WTC11 (cell line): Measurements from ENCODE around the gene TMEM98.

ENCODE experiments used
- ATF6 ChIP-seq: sonication (generic); formaldehyde crosslinking; IDR thresholded peaks from 2 replicates; pipeline ENCODE4 v1.8.1; 2023; ENCODE audit warnings: mild to moderate bottlenecking, missing genetic modification reagents
- CREB1 ChIP-seq: sonication (generic); formaldehyde crosslinking; IDR thresholded peaks from 2 replicates; pipeline ENCODE4 v1.8.0; 2023; ENCODE audit warnings: mild to moderate bottlenecking, missing genetic modification reagents
- CTCF ChIP-seq: fragments of 200-600 bp; IDR thresholded peaks from 2 replicates; pipeline ENCODE4 v1.8.0; 2022; ENCODE audit warnings: antibody characterized with exemption
- E2F1 ChIP-seq: sonication (generic); formaldehyde crosslinking; IDR thresholded peaks from 2 replicates; pipeline ENCODE4 v1.8.0; 2022; ENCODE audit warnings: mild to moderate bottlenecking, missing genetic modification reagents
- NFYB ChIP-seq: sonication (generic); formaldehyde crosslinking; conservative IDR thresholded peaks from 2 replicates; pipeline ENCODE4 v1.8.0; 2022; ENCODE audit warnings: low read depth, missing genetic modification reagents
- SP1 ChIP-seq: sonication (generic); formaldehyde crosslinking; conservative IDR thresholded peaks from 2 replicates; pipeline ENCODE4 v1.8.1; 2022; ENCODE audit warnings: missing genetic modification reagents
- TF ChIP-seq, protein P1 (sequence below): sonication (generic); formaldehyde crosslinking; IDR thresholded peaks from 2 replicates; pipeline ENCODE4 v1.8.0; 2022; ENCODE audit warnings: mild to moderate bottlenecking, missing genetic modification reagents

- TF ChIP-seq, protein P1, sequence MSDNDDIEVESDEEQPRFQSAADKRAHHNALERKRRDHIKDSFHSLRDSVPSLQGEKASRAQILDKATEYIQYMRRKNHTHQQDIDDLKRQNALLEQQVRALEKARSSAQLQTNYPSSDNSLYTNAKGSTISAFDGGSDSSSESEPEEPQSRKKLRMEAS (CRISPR knock-in tag) = no peak
- TF ChIP-seq ATF6 = no peak
- no peak for TF ChIP-seq CREB1 (CRISPR knock-in tag)
- no peak for TF ChIP-seq E2F1 (CRISPR knock-in tag)
- TF ChIP-seq CTCF = no peak
- no peak for TF ChIP-seq NFYB
- no peak for TF ChIP-seq SP1
Observed at GRCh38 chr17:32980230-32980629, 52.3 kb downstream of the TMEM98 start.
